NCI-H1436 (cell line): Measurements from ENCODE around the gene JUN.

Experiments
- DNase-seq: peaks from one replicate; lab custom pipeline; 2025; lab: John Stamatoyannopoulos, UW

The JUN gene

GRCh38 chr1:58762806-58763205, 21.0 kb downstream of the JUN start:
- no peak for DNase-seq

- no peak for DNase-seq
Observed at GRCh38 chr1:58755468-58755872, 28.4 kb downstream of the JUN start.

- DNase-seq = no peak
Observed at GRCh38 chr1:58754683-58755467, 29.0 kb downstream of the JUN start.

- DNase-seq = no peak
Observed at GRCh38 chr1:58754073-58754613, 29.7 kb downstream of the JUN start.

- no peak for DNase-seq
Observed at GRCh38 chr1:58753431-58753866, 30.4 kb downstream of the JUN start.

- DNase-seq = no peak
Observed at GRCh38 chr1:58749646-58750045, 34.2 kb downstream of the JUN start.

GRCh38 chr1:58748666-58749065, 35.2 kb downstream of the JUN start:
- peak; percentile 22 for DNase-seq

GRCh38 chr1:58746757-58747156, 37.1 kb downstream of the JUN start:
- DNase-seq = no peak

GRCh38 chr1:58746182-58746581, 37.7 kb downstream of the JUN start:
- DNase-seq = no peak

GRCh38 chr1:58745666-58746065, 38.2 kb downstream of the JUN start:
- no peak for DNase-seq

- DNase-seq = no peak
Observed at GRCh38 chr1:58745117-58745516, 38.7 kb downstream of the JUN start.

GRCh38 chr1:58741678-58742553, 41.9 kb downstream of the JUN start:
- DNase-seq = no peak

GRCh38 chr1:58739856-58740466, 43.9 kb downstream of the JUN start:
- DNase-seq = peak; percentile 68

GRCh38 chr1:58738876-58739275, 45.0 kb downstream of the JUN start:
- DNase-seq = no peak

GRCh38 chr1:58735586-58735985, 48.3 kb downstream of the JUN start:
- no peak for DNase-seq

- DNase-seq = no peak
Observed at GRCh38 chr1:58734630-58735029, 49.2 kb downstream of the JUN start.

- no peak for DNase-seq
Observed at GRCh38 chr1:58732087-58732775, 51.6 kb downstream of the JUN start.
